Adrenal gland (tissue), 5 donors: ENCODE results near the gene XPC.

Source experiments
- POLR2A ChIP-seq, 2 donors: fragments of 450-650 bp; IDR thresholded peaks; one replicate each; pipeline ENCODE4 v1.6.1; 2017; ENCODE audit warnings: antibody characterized with exemption in 2 of 2, mild to moderate bottlenecking in 2 of 2, moderate library complexity in 1 of 2
- TF ChIP-seq, protein P1 (sequence below), 6 experiments: fragments of 450-650 bp in 4 of 6; fragments of 200-600 bp in 2 of 6; sonication (generic) in 1 of 6; IDR thresholded peaks; 1 replicate in 5 of 6; 2 replicates in 1 of 6; pipeline versions ENCODE4 v1.5.1 to v1.8.0; 2016 to 2021; ENCODE audit warnings: antibody characterized with exemption in 6 of 6, mild to moderate bottlenecking in 2 of 6, moderate library complexity in 1 of 6
- donor health status: DM: no; HTN: no; CAD: no.

DNA sequence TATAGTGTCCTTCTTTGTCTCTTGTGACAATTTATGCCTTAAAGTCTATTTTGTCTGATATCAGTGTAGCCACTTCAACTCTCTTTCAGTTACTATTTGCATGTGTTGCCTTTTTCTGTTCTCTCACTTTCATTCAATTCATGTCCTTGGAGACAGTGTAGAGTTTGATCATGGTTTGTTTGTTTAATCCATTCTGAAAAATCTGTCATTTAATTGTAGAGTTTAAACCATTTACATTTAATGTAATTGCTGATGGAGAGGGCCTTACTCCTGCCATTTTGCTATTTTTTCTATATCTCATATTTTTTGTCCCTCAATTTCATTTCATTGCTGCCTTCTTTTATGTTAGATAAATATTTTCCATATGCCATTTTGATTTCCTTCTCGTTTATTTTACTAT lies 42.5 kb upstream of the XPC start:
- TF ChIP-seq POLR2A (IDR thresholded peaks at IDR 0.05): no peak
- TF ChIP-seq, protein P1, sequence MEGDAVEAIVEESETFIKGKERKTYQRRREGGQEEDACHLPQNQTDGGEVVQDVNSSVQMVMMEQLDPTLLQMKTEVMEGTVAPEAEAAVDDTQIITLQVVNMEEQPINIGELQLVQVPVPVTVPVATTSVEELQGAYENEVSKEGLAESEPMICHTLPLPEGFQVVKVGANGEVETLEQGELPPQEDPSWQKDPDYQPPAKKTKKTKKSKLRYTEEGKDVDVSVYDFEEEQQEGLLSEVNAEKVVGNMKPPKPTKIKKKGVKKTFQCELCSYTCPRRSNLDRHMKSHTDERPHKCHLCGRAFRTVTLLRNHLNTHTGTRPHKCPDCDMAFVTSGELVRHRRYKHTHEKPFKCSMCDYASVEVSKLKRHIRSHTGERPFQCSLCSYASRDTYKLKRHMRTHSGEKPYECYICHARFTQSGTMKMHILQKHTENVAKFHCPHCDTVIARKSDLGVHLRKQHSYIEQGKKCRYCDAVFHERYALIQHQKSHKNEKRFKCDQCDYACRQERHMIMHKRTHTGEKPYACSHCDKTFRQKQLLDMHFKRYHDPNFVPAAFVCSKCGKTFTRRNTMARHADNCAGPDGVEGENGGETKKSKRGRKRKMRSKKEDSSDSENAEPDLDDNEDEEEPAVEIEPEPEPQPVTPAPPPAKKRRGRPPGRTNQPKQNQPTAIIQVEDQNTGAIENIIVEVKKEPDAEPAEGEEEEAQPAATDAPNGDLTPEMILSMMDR (IDR thresholded peaks at IDR 0.05): no peak
